Body of pancreas (tissue), 4 donors: ENCODE data around the gene DOCK2.

Experiments
- POLR2A ChIP-seq, 3 donors: fragments of 450-650 bp; IDR thresholded peaks; one replicate each; pipeline ENCODE4 v1.6.1; 2016; ENCODE audit warnings: antibody characterized with exemption in 3 of 3, mild to moderate bottlenecking in 2 of 3
- TF ChIP-seq, protein P1 (sequence below), 7 experiments: fragments of 450-650 bp in 4 of 7; fragments of 200-600 bp in 3 of 7; sonication (generic) in 3 of 7; IDR thresholded peaks; one replicate each; pipeline ENCODE4 v1.5.1; 2016 to 2019; ENCODE audit warnings: antibody characterized with exemption in 7 of 7

DNA sequence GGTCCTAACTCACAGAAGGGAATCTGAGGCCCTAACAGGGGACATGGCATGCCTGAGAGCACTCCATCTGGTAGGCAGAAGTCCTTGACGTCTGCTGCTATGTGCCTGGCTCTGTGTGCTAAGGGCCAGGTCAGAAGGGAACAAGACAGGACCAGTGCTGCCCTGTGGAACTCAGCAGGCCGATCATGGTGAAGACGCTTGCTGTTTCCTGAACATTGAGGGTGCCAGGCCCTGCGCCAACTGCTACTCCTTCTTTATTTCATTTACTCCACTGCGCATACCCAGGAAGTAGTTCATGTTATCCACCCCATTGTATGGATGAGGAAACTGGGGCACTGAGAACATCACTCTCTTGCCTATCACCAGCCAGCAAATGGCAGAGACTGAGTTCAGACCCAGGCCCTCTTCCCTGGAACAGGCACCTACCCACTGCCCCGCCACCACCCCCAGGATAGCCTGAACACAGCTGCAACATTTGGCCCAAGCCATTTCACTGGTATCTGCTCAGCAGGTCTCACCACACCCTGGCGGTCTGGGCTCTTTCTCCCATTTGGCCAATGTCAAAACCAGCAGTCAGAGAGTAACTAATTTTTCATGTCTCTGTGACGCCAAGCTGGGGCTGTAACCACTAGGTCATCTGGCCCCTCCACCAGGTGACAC lies 443.8 kb downstream of the DOCK2 start:
- TF ChIP-seq, protein P1, sequence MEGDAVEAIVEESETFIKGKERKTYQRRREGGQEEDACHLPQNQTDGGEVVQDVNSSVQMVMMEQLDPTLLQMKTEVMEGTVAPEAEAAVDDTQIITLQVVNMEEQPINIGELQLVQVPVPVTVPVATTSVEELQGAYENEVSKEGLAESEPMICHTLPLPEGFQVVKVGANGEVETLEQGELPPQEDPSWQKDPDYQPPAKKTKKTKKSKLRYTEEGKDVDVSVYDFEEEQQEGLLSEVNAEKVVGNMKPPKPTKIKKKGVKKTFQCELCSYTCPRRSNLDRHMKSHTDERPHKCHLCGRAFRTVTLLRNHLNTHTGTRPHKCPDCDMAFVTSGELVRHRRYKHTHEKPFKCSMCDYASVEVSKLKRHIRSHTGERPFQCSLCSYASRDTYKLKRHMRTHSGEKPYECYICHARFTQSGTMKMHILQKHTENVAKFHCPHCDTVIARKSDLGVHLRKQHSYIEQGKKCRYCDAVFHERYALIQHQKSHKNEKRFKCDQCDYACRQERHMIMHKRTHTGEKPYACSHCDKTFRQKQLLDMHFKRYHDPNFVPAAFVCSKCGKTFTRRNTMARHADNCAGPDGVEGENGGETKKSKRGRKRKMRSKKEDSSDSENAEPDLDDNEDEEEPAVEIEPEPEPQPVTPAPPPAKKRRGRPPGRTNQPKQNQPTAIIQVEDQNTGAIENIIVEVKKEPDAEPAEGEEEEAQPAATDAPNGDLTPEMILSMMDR (IDR thresholded peaks at IDR 0.05), result no peak
- TF ChIP-seq POLR2A (IDR thresholded peaks at IDR 0.05), result no peak
